Measurements from ENCODE around the gene AGBL4. TPM values are rescaled to one million over a fixed set of nuclear protein-coding genes. Genes with fewer than 3 reads are reported as not detected.

Gene AGBL4
- total RNA-seq, 3 donors from 2014 or later = 1.3 to 1.9 (median 1.8) TPM

- H3K4me3 ChIP-seq = no peak overlapping the region
- no peak overlapping the region for H3K27ac ChIP-seq
- intact Hi-C loops (cut with DNase I; ENCODE audit: low total_unique reads) = no loop called here
- no peaks in the 10 kb centered on the region for H3K36me3 ChIP-seq
- TF ChIP-seq CTCF (IDR thresholded peaks at IDR 0.05) (no peak), POLR2A (IDR thresholded peaks at IDR 0.05) (no peak), POLR2AphosphoS5 (IDR thresholded peaks at IDR 0.05) (no peak)
- no peaks in the 10 kb centered on the region for H3K9me3 ChIP-seq
- H3K4me1 ChIP-seq = no peaks in the 10 kb centered on the region
- no peak for DNase-seq (ENCODE audit: low spot score in 2 of 2)
- H3K27me3 ChIP-seq = no peaks in the 10 kb centered on the region
Measured at GRCh38 chr1:49723662-49724061, 300.1 kb downstream of the AGBL4 start.

DNA sequence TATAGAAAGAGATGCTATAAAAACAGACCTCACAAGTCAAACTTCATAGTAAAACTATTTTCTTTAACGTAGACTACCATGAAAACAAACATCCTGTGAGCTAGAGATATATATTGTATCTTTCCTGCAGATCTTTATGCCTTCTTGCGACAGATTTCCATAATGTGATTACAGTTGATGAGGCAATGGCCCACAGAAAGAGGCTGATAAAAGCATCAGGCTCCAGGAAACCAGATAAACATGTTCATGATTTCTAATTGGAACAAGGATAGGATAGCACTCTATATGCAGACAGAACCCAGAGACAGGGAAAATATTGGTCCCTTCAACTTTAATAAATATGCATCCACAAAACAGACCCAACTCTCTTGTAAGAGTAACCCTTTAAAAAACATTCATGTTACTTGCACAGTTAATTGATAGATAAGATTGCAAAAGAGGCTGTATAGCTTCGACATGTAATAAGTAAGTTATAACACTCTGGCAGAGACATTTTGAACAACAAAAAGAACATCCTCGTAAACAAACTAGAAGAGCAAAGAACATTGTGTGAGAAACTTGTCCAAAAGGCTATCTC, 329.4 kb downstream of the AGBL4 start:
- Histone ChIP-seq H3K4me3 (no peak overlapping the region), H3K27ac (no peak overlapping the region), H3K36me3 (no peaks in the 10 kb centered on the region), H3K9me3 (peaks cover 0 to 6% of the 10 kb centered on the region in 2 donors), H3K27me3 (no peaks in the 10 kb centered on the region), H3K4me1 (no peaks in the 10 kb centered on the region)
- no peak for DNase-seq (ENCODE audit: low spot score in 2 of 2)
- no peak for TF ChIP-seq CTCF (IDR thresholded peaks at IDR 0.05)
- no peak for TF ChIP-seq POLR2AphosphoS5 (IDR thresholded peaks at IDR 0.05)
- TF ChIP-seq POLR2A (IDR thresholded peaks at IDR 0.05) = no peak
- intact Hi-C loops (cut with DNase I; ENCODE audit: low total_unique reads) = no loop called here

GRCh38 chr1:49686107-49686506, 337.6 kb downstream of the AGBL4 start:
- Histone ChIP-seq H3K27me3 (no peaks in the 10 kb centered on the region), H3K4me1 (no peaks in the 10 kb centered on the region), H3K27ac (no peak overlapping the region), H3K9me3 (peaks cover 0 to 19% of the 10 kb centered on the region in 2 donors), H3K36me3 (no peaks in the 10 kb centered on the region), H3K4me3 (no peak overlapping the region)
- no peak for TF ChIP-seq CTCF (IDR thresholded peaks at IDR 0.05)
- TF ChIP-seq POLR2A (IDR thresholded peaks at IDR 0.05) = no peak
- no peak for TF ChIP-seq POLR2AphosphoS5 (IDR thresholded peaks at IDR 0.05)
- intact Hi-C loops (cut with DNase I; ENCODE audit: low total_unique reads) = no loop called here
- DNase-seq (ENCODE audit: low spot score in 2 of 2) = no peak

GRCh38 chr1:49677706-49678105, 346.0 kb downstream of the AGBL4 start:
- no peaks in the 10 kb centered on the region for H3K27me3 ChIP-seq
- DNase-seq (ENCODE audit: low spot score in 2 of 2) = no peak
- no peak overlapping the region for H3K27ac ChIP-seq
- H3K4me1 ChIP-seq = no peaks in the 10 kb centered on the region
- H3K36me3 ChIP-seq = no peaks in the 10 kb centered on the region
- H3K4me3 ChIP-seq = no peak overlapping the region
- TF ChIP-seq CTCF (IDR thresholded peaks at IDR 0.05) (no peak), POLR2AphosphoS5 (IDR thresholded peaks at IDR 0.05) (no peak), POLR2A (IDR thresholded peaks at IDR 0.05) (no peak)
- intact Hi-C loops (cut with DNase I; ENCODE audit: low total_unique reads) = loop anchor here (5.0 kb wide), 1 partner anchor 105 kb away; no protein-coding TSS in a partner anchor
- H3K9me3 ChIP-seq = peaks cover 0 to 9% of the 10 kb centered on the region in 2 donors

GRCh38 chr1:49651136-49651535, 372.6 kb downstream of the AGBL4 start:
- no peak overlapping the region for H3K4me3 ChIP-seq
- no peaks in the 10 kb centered on the region for H3K4me1 ChIP-seq
- H3K9me3 ChIP-seq = peaks cover 10 to 13% of the 10 kb centered on the region in 2 donors
- H3K27ac ChIP-seq = no peak overlapping the region
- intact Hi-C loops (cut with DNase I; ENCODE audit: low total_unique reads) = no loop called here
- H3K27me3 ChIP-seq = no peaks in the 10 kb centered on the region
- no peaks in the 10 kb centered on the region for H3K36me3 ChIP-seq
- TF ChIP-seq POLR2A (IDR thresholded peaks at IDR 0.05) (no peak), POLR2AphosphoS5 (IDR thresholded peaks at IDR 0.05) (no peak), CTCF (IDR thresholded peaks at IDR 0.05) (no peak)
- no peak for DNase-seq (ENCODE audit: low spot score in 2 of 2)

Measured in breast epithelium (tissue), 4 donors.